GM12878 (cell line): ENCODE data around the gene EPN1. TPM values are rescaled to one million over a fixed set of nuclear protein-coding genes. Genes with fewer than 3 reads are reported as not detected.

ENCODE experiments used
- ATAC-seq: fragments of 200-7000 bp; cut with Tn5 transposase; 3 replicates; pipeline ENCODE4 v1.9.1; 2020; ENCODE audit warnings: mild to moderate bottlenecking, moderate library complexity
- BruUV-seq: library from RNA; stranded (reverse); fragments of 400-500 nt; replicated peaks from 2 replicates; lab custom pipeline; 2021; lab: Mats Ljungman, UMichigan
- CTCF ChIA-PET: fragments of 300-600 bp; sonication (Branson Sonifier 250); formaldehyde crosslinking; extraction: SDS; loops from one replicate; lab custom pipeline; 2021; ENCODE audit warnings: inconsistent platforms; lab: Yijun Ruan, JAX
- POLR2A ChIA-PET: fragments of 350-600 bp; formaldehyde crosslinking; extraction: SDS; loops from one replicate; lab custom pipeline; 2021; ENCODE audit warnings: inconsistent platforms; lab: Charles Lee
- RAD21 ChIA-PET: fragments of 300-600 bp; sonication (Branson Sonifier 250); formaldehyde crosslinking; loops from one replicate; lab custom pipeline; 2023; ENCODE audit warnings: antibody characterized with exemption; ENCODE audit not compliant: unreplicated experiment; lab: Charles Lee
- SMC1A ChIA-PET: fragments of 300-600 bp; sonication (Branson Sonifier 250); formaldehyde crosslinking; loops from one replicate; lab custom pipeline; 2023; ENCODE audit not compliant: unreplicated experiment, uncharacterized antibody; lab: Charles Lee
- DNase-seq: peaks from one replicate; pipeline ENCODE4 v3.0.0-alpha.2; 2011; ENCODE audit warnings: low read depth, low spot score
- FAIRE-seq: peaks from 3 replicates; lab custom pipeline; 2011; peaks lifted over from hg19 to GRCh38; lab: Jason Lieb, UNC
- H2AFZ ChIP-seq: 2 replicates; pipeline ENCODE4 v1.6.0; 2011; ENCODE audit warnings: low read depth, low read length, control low read depth; ENCODE audit not compliant: control insufficient read depth
- H3K27ac ChIP-seq: 2 replicates; pipeline ENCODE4 v1.5.1; 2011; ENCODE audit warnings: control low read depth; ENCODE audit not compliant: control insufficient read depth, insufficient read depth
- H3K27me3 ChIP-seq, 2 experiments: replicated peaks in 1 of 2; 2 replicates each; pipeline versions ENCODE4 v1.6.0 to v1.6.1; 2011; ENCODE audit warnings: low read length in 1 of 2; ENCODE audit not compliant: control insufficient read depth in 2 of 2, insufficient read depth in 2 of 2
- H3K36me3 ChIP-seq, 2 experiments: 2 replicates each; pipeline ENCODE4 v1.5.1; 2011; ENCODE audit warnings: low read length in 1 of 2; ENCODE audit not compliant: control insufficient read depth in 2 of 2, insufficient read depth in 2 of 2
- H3K4me1 ChIP-seq: 2 replicates; pipeline ENCODE4 v1.6.1; 2011; ENCODE audit warnings: mild to moderate bottlenecking, low read length, moderate library complexity, mixed read lengths; ENCODE audit not compliant: control insufficient read depth, insufficient read depth
- H3K4me2 ChIP-seq: 2 replicates; pipeline ENCODE4 v1.6.0; 2011; ENCODE audit warnings: control low read depth; ENCODE audit not compliant: control insufficient read depth, insufficient read depth
- H3K4me3 ChIP-seq: fragments of 200-600 bp; sonication (generic); 2 replicates; pipeline ENCODE4 v1.5.1; 2016
- H3K79me2 ChIP-seq: 2 replicates; pipeline ENCODE4 v1.6.0; 2011; ENCODE audit warnings: low read length; ENCODE audit not compliant: control insufficient read depth, insufficient read depth
- H3K9ac ChIP-seq: 2 replicates; pipeline ENCODE4 v1.8.0; 2011; ENCODE audit warnings: low read length, control low read depth, mixed read lengths; ENCODE audit not compliant: control insufficient read depth, insufficient read depth
- H3K9me3 ChIP-seq: replicated peaks from 3 replicates; pipeline ENCODE4 v1.5.1; 2011; ENCODE audit warnings: mild to moderate bottlenecking, low read length; ENCODE audit not compliant: control insufficient read depth, insufficient read depth
- H4K20me1 ChIP-seq: 2 replicates; pipeline ENCODE4 v1.6.0; 2011; ENCODE audit not compliant: control insufficient read depth, insufficient read depth
- CREM ChIP-seq: IDR thresholded peaks from 2 replicates; pipeline ENCODE4 v1.6.1; 2014; ENCODE audit warnings: antibody characterized with exemption, low read depth
- JUNB ChIP-seq: IDR thresholded peaks from 2 replicates; pipeline ENCODE4 v1.6.1; 2016; ENCODE audit warnings: antibody characterized with exemption, mild to moderate bottlenecking
- MTA3 ChIP-seq: IDR thresholded peaks from 2 replicates; pipeline ENCODE4 v1.6.1; 2012; ENCODE audit warnings: low read length, inconsistent platforms, borderline replicate concordance
- NBN ChIP-seq: fragments of 450-650 bp; IDR thresholded peaks from 2 replicates; pipeline ENCODE4 v1.6.1; 2016
- POLR2AphosphoS2 ChIP-seq: IDR thresholded peaks from 2 replicates; pipeline ENCODE4 v1.6.1; 2011; ENCODE audit warnings: low read depth, mild to moderate bottlenecking, low read length, improper control_type of control experiment, moderate library complexity
- RUNX3 ChIP-seq: IDR thresholded peaks from 2 replicates; pipeline ENCODE4 v1.6.1; 2012; ENCODE audit warnings: low read length, inconsistent platforms
- SREBF2 ChIP-seq: IDR thresholded peaks from 2 replicates; pipeline ENCODE4 v1.6.1; 2012; ENCODE audit warnings: mild to moderate bottlenecking, low read length
- ZBTB11 ChIP-seq: fragments of 450-650 bp; formaldehyde crosslinking; IDR thresholded peaks from 2 replicates; pipeline ENCODE4 v1.5.0; 2022; ENCODE audit warnings: mild to moderate bottlenecking, missing genetic modification characterization
- ZNF207 ChIP-seq: fragments of 450-650 bp; IDR thresholded peaks from 2 replicates; pipeline ENCODE4 v1.6.1; 2014; ENCODE audit warnings: antibody characterized with exemption, mild to moderate bottlenecking, borderline replicate concordance
- WGBS: methylation state at CpG from one replicate; pipeline ENCODE4 v1.1.6; 2016; ENCODE audit warnings: low lambda C conversion rate; ENCODE audit not compliant: insufficient replicate concordance, insufficient coverage; ENCODE audit errors: missing lambda C conversion rate; 5-methylcytosine and 5-hydroxymethylcytosine counted together
- in situ Hi-C: fragments of 300-500 bp; cut with MboI; formaldehyde crosslinking; loops from 9 replicates; pipeline ENCODE4 v1.14.3; 2018; ENCODE audit warnings: mixed read lengths
- intact Hi-C: fragments of 100-400 bp; cut with micrococcal nuclease; formaldehyde crosslinking; loops from one replicate; pipeline ENCODE4 v1.14.2; 2022; ENCODE audit not compliant: unreplicated experiment
- polyA plus RNA-seq, 11 experiments: library from polyadenylated mRNA; depleted of rRNA in 4 of 11; unstranded in 6 of 11; stranded (reverse) in 5 of 11; fragments of >200 nt; fragmentation: Nextera tagmentation in 4 of 11; fragmentation: Illumina TruSeq in 1 of 11; extraction: Ambion mirVana in 4 of 11; extraction: Trizol in 1 of 11; gene quantifications; 1 replicate in 1 of 11; 2 replicates in 10 of 11; pipeline versions ENCODE4 v1.2.1 to v1.2.3, GENCODE V29; 2011 to 2016; ENCODE audit warnings: inconsistent platforms in 2 of 11, missing spikeins in 2 of 11, low read depth in 1 of 11
- total RNA-seq, 4 experiments: library from RNA; depleted of rRNA in 3 of 4; stranded (reverse); fragments of >200 nt in 3 of 4; fragmentation: Illumina TruSeq in 1 of 4; extraction: Trizol in 1 of 4; gene quantifications; 2 replicates each; pipeline versions ENCODE4 v1.2.1 to v1.2.3, GENCODE V29; 2013 to 2021
- TF ChIP-seq, protein P1 (sequence below): fragments of 450-650 bp; conservative IDR thresholded peaks from 2 replicates; pipeline ENCODE4 v1.6.1; 2017; ENCODE audit warnings: mild to moderate bottlenecking, moderate library complexity

EPN1 gene
- total and polyA plus RNA-seq, 10 of the 15 experiments (the other 5 are each of a cell fraction or from before 2014, with no cell fraction given), result 0.11 to 88.5 (median 10.6) TPM

- no peak overlapping the region for H2AFZ ChIP-seq
- no peaks in the 10 kb centered on the region for H4K20me1 ChIP-seq
- H3K79me2 ChIP-seq, result no peaks in the 10 kb centered on the region
- ChIA-PET CTCF (no interaction called here), RAD21 (no interaction called here), SMC1A (no interaction called here), POLR2A (no interaction called here)
- TF ChIP-seq MTA3 (no peak), CREM (no peak), RUNX3 (no peak), SREBF2 (no peak)
- H3K9ac ChIP-seq, result no peak overlapping the region
- intact Hi-C loops (no loop called here), in situ Hi-C loops (no loop called here)
- no peaks in the 10 kb centered on the region for H3K27me3 ChIP-seq
- WGBS, result 95% methylated on average over 36 of the region's 37 CpGs
- H3K9me3 ChIP-seq, result no peaks in the 10 kb centered on the region
- no peak overlapping the region for H3K27ac ChIP-seq
- peaks cover 9 to 32% of the 10 kb centered on the region in 2 experiments; a peak in 3 of 4 replicates for H3K36me3 ChIP-seq
- ATAC-seq (no peak), FAIRE-seq (no peak), DNase-seq (no peak)
- H3K4me1 ChIP-seq, result no peaks in the 10 kb centered on the region
- no TSS peak for BruUV-seq
- no peak overlapping the region for H3K4me3 ChIP-seq
- H3K4me2 ChIP-seq, result no peak overlapping the region
These were observed 19.8 kb downstream of the EPN1 start for GRCh38 chr19:55694656-55695491.

DNA sequence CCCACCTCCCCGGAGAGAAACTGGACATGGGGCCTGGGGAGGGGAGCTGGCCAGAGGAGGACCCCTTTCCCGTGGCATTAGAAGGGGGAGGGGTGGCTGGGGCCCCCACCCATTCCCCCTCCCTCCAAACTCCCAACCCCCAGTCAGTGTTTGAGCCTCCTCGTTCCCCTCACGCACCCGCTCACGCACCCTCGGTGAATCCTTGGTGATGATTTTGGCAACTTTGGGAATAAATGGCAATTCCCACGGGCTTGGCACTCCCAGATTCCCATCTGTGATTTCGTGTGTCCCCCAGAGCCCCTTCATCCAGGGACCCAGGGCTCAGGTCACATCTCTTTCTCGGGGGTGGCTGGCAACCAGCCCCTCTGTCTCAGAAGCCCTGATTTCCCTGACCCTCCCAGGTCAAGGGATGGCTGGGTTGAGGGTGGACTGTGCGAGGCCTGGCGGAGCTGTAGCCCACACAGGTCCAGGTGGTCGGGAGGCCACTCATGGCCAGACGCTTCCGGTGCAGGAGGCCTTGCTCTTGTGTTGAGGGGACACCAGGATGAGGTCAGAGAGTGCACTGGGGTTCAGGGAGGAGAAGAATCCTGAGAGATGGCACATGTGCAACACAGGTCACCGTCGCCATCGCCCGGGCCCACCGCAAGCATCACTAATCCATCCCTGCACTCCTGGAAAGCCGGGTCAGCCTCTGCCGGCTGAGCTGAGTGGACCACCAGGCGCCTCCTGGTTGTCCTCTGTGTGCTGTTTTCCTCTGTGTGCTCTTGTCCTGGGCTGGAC, 20.7 kb downstream of the EPN1 start:
- Histone ChIP-seq H3K36me3 (peaks cover 7 to 24% of the 10 kb centered on the region in 2 experiments; a peak in 3 of 4 replicates), H3K9ac (no peak overlapping the region), H4K20me1 (no peaks in the 10 kb centered on the region), H3K4me1 (no peaks in the 10 kb centered on the region), H3K79me2 (no peaks in the 10 kb centered on the region), H3K4me2 (no peak overlapping the region), H3K9me3 (no peaks in the 10 kb centered on the region), H3K4me3 (no peak overlapping the region), H3K27ac (no peak overlapping the region), H3K27me3 (no peaks in the 10 kb centered on the region), H2AFZ (no peak overlapping the region)
- WGBS, result 91% methylated on average over 16 of the region's 23 CpGs
- ChIA-PET SMC1A (no interaction called here), POLR2A (no interaction called here), CTCF (no interaction called here), RAD21 (no interaction called here)
- DNase-seq, result no peak
- intact Hi-C loops (no loop called here), in situ Hi-C loops (no loop called here)
- ATAC-seq, result no peak
- no peak for FAIRE-seq
- BruUV-seq, result no TSS peak
- TF ChIP-seq NBN (no peak), ZBTB11 (CRISPR knock-in tag) (no peak), JUNB (no peak), ZNF207 (no peak), POLR2AphosphoS2 (no peak), MTA3 (no peak)
- TF ChIP-seq, protein P1, sequence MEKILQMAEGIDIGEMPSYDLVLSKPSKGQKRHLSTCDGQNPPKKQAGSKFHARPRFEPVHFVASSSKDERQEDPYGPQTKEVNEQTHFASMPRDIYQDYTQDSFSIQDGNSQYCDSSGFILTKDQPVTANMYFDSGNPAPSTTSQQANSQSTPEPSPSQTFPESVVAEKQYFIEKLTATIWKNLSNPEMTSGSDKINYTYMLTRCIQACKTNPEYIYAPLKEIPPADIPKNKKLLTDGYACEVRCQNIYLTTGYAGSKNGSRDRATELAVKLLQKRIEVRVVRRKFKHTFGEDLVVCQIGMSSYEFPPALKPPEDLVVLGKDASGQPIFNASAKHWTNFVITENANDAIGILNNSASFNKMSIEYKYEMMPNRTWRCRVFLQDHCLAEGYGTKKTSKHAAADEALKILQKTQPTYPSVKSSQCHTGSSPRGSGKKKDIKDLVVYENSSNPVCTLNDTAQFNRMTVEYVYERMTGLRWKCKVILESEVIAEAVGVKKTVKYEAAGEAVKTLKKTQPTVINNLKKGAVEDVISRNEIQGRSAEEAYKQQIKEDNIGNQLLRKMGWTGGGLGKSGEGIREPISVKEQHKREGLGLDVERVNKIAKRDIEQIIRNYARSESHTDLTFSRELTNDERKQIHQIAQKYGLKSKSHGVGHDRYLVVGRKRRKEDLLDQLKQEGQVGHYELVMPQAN, result no peak
